Measurements from ENCODE around the gene BRI3BP. TPM values are rescaled to one million over a fixed set of nuclear protein-coding genes. Genes with fewer than 3 reads are reported as not detected.
A peak's percentile ranks its signal among the peaks of the same experiment; 100 is the strongest.
"Not testable (repeated sequence)": the region's sequence is repeated elsewhere in the genome, so short reads cannot be mapped to it uniquely, and the experiment has no call there.

Gene BRI3BP
- total RNA-seq, 8 experiments from 2014 or later, result 2.4 to 16.0 (median 4.2) TPM

DNA sequence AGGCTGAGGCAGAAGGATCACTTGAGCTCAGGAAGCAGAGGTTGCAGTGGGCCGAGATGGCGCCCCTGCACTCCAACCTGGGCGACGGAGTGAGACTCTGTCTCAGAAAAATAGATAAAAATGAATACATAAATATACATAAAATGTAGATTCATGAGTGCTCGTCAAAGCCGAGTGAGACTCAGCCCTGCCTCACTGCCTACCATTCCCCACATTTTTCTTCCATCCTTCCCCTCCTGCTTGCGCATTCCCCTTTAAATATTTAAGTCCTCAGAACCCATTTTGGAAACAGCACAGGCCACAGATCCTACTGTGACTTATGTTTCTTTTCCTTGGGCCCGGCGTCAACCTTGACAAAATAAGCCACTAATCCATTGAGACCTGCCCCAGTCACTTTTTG is 39.8 kb downstream of the BRI3BP start:
- Histone ChIP-seq H3K27ac (no peak overlapping the region), H3K4me1 (replicated peaks in 1 of 2) (no peaks in the 10 kb centered on the region), H3K4me3 (no peak overlapping the region)
- WGBS, 10 experiments, result 48 to 94% (median 89%) methylated on average over 2 to 9 of the region's 9 CpGs; no CpG with 5 or more reads in 1 of the 10 experiments
- peak in 1 of 8 experiments; percentile 67 for ATAC-seq (replicated peaks in 6 of 8)
- in situ Hi-C loops (cut with MboI; ENCODE audit: low pct_unique_long_range_greater_than_20kb in 2 of 9, low sequenced_read_pairs in 9 of 9, unreplicated experiment in 9 of 9), result no loop called here

GRCh38 chr12:125038976-125039625 is 45.7 kb downstream of the BRI3BP start:
- in situ Hi-C loops (cut with MboI; ENCODE audit: low pct_unique_long_range_greater_than_20kb in 2 of 9, low sequenced_read_pairs in 9 of 9, unreplicated experiment in 9 of 9), result no loop called here
- Histone ChIP-seq H3K4me3 (no peak overlapping the region), H3K4me1 (replicated peaks in 1 of 2) (no peaks in the 10 kb centered on the region), H3K27ac (no peak overlapping the region)
- ATAC-seq (replicated peaks in 6 of 8), result no peak
- 0 to 87% (median 60%) methylated on average over 1 to 5 of the region's 6 CpGs for WGBS, 10 experiments

GRCh38 chr12:125049093-125049458 is 55.6 kb downstream of the BRI3BP start:
- Histone ChIP-seq H3K27ac (no peak overlapping the region), H3K4me3 (peak overlapping the region in 1 of 5 donors; percentile 30), H3K4me1 (replicated peaks in 1 of 2) (no peaks in the 10 kb centered on the region)
- peak in 6 of 8 experiments; percentile 3 to 44 (median 26) for ATAC-seq (replicated peaks in 6 of 8)
- WGBS, 10 experiments, result 13 to 100% (median 95%) methylated on average over 1 to 10 of the region's 15 CpGs; no CpG with 5 or more reads in 3 of the 10 experiments
- in situ Hi-C loops (cut with MboI; ENCODE audit: low pct_unique_long_range_greater_than_20kb in 2 of 9, low sequenced_read_pairs in 9 of 9, unreplicated experiment in 9 of 9), result no loop called here

DNA sequence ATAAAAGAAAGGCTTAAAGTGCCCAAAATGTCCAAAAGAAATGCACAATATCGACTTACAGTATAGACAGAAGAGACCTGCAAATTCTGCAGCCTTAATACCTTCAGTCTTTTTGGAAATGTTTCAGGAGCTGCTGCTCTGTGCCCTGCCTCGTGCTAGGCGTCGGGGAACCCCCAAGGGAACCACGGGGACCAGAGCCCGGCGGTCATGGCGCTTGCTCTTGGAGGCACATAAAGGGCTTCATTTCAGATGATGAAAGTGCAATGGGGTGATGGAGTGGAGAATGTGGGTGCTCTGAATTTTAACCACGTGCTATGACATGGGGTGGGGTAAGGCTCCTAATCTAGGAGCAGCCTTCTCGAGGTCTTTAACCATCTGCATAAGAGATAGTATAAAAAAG is 57.0 kb downstream of the BRI3BP start:
- WGBS, 10 experiments, result 82 to 98% (median 86%) methylated on average over 3 to 10 of the region's 10 CpGs; no CpG with 5 or more reads in 1 of the 10 experiments
- Histone ChIP-seq H3K27ac (no peak overlapping the region), H3K4me1 (replicated peaks in 1 of 2) (no peaks in the 10 kb centered on the region), H3K4me3 (no peak overlapping the region)
- in situ Hi-C loops (cut with MboI; ENCODE audit: low pct_unique_long_range_greater_than_20kb in 2 of 9, low sequenced_read_pairs in 9 of 9, unreplicated experiment in 9 of 9), result no loop called here
- ATAC-seq (replicated peaks in 6 of 8), result no peak

DNA sequence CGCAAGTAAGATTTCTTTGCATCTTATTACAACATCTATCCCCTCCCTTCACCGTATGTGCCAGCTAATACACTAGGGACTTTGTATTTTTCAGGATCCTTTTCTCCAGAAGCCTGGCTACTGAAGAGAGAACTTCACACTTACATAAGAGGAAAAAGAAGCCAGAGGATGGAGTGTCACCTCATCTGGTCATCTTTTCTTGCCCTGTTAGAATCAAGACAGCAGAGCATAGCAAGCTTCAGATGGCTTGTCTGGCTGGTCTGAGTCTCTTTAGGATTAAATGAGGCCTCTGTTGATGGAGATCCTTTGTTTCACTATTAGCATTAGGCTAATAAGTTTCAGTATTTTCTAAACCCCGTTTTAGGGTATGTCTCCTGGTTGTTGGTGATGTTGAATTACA is 57.4 kb downstream of the BRI3BP start:
- no peak overlapping the region for H3K4me3 ChIP-seq
- H3K4me1 ChIP-seq (replicated peaks in 1 of 2), result no peaks in the 10 kb centered on the region
- WGBS, 10 experiments, result 40 to 100% (median 72%) methylated on average over 1 to 3 of the region's 3 CpGs; no CpG with 5 or more reads in 1 of the 10 experiments
- no peak for ATAC-seq (replicated peaks in 6 of 8)
- in situ Hi-C loops (cut with MboI; ENCODE audit: low pct_unique_long_range_greater_than_20kb in 2 of 9, low sequenced_read_pairs in 9 of 9, unreplicated experiment in 9 of 9), result no loop called here
- no peak overlapping the region for H3K27ac ChIP-seq

GRCh38 chr12:125053821-125054220 is 60.4 kb downstream of the BRI3BP start:
- ATAC-seq (replicated peaks in 6 of 8), result peak in 1 of 8 experiments; percentile 42
- Histone ChIP-seq H3K4me1 (replicated peaks in 1 of 2) (no peaks in the 10 kb centered on the region), H3K27ac (no peak overlapping the region), H3K4me3 (no peak overlapping the region)
- in situ Hi-C loops (cut with MboI; ENCODE audit: low pct_unique_long_range_greater_than_20kb in 2 of 9, low sequenced_read_pairs in 9 of 9, unreplicated experiment in 9 of 9), result no loop called here
- WGBS, 10 experiments, result 0 to 85% (median 80%) methylated on average over 1 to 8 of the region's 8 CpGs; no CpG with 5 or more reads in 4 of the 10 experiments

- 0 to 94% (median 80%) methylated on average over 1 to 9 of the region's 9 CpGs for WGBS, 10 experiments
- H3K4me3 ChIP-seq, result no peak overlapping the region
- ATAC-seq (replicated peaks in 6 of 8), result no peak
- H3K27ac ChIP-seq, result no peak overlapping the region
- in situ Hi-C loops (cut with MboI; ENCODE audit: low pct_unique_long_range_greater_than_20kb in 2 of 9, low sequenced_read_pairs in 9 of 9, unreplicated experiment in 9 of 9), result no loop called here
- H3K4me1 ChIP-seq (replicated peaks in 1 of 2), result no peaks in the 10 kb centered on the region
Measured at GRCh38 chr12:125055591-125055990, 62.1 kb downstream of the BRI3BP start.

- Histone ChIP-seq H3K4me3 (no peak overlapping the region), H3K4me1 (replicated peaks in 1 of 2) (no peaks in the 10 kb centered on the region), H3K27ac (no peak overlapping the region)
- in situ Hi-C loops (cut with MboI; ENCODE audit: low pct_unique_long_range_greater_than_20kb in 2 of 9, low sequenced_read_pairs in 9 of 9, unreplicated experiment in 9 of 9), result no loop called here
- WGBS, 10 experiments, result 68 to 100% (median 92%) methylated on average over 2 to 12 of the region's 14 CpGs; no CpG with 5 or more reads in 3 of the 10 experiments
- no peak for ATAC-seq (replicated peaks in 6 of 8)
Measured at GRCh38 chr12:125056306-125056705, 62.9 kb downstream of the BRI3BP start.

DNA sequence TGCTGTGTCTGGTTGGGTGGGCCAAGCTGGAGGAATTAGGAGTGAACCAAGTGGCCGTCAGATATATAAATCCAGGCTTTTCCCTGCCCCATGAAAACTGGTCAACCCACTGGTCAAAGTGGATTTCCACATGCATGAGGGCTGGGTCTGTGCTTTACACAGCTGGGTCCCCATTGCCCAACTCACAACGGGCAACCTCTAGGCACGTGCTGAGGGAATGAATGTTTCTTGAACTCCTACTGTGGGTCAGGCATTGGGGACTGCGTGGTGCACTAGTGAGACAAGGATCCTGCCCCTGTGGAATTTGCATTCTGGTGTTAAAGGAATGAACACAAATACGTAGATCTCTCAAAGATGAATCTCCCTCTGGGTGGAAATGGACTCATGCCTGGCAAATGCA is 64.3 kb downstream of the BRI3BP start:
- H3K4me1 ChIP-seq (replicated peaks in 1 of 2), result no peaks in the 10 kb centered on the region
- in situ Hi-C loops (cut with MboI; ENCODE audit: low pct_unique_long_range_greater_than_20kb in 2 of 9, low sequenced_read_pairs in 9 of 9, unreplicated experiment in 9 of 9), result no loop called here
- no peak for ATAC-seq (replicated peaks in 6 of 8)
- no peak overlapping the region for H3K27ac ChIP-seq
- H3K4me3 ChIP-seq, result no peak overlapping the region
- 58 to 87% (median 60%) methylated on average over 2 to 5 of the region's 5 CpGs; no CpG with 5 or more reads in 7 of the 10 experiments for whole genome bisulfite sequencing, 10 experiments

DNA sequence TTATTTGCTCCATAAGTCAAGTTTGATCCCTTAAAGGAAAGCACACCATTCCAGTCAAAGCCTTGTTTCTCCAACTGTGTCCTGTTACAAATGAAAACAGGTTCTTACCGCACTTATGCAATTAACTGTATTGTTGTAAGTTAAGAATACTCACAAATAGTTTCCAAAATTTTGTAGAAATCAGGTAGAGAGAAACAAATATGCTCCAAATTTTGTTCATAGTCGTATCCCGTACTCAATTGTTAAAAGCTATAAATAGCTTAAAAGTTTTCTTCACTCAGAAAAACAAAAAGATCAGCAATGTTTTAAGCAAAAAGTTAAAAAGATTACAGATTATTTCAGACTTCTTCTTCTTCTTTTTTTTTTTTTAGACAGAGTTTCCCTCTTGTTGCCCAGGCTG is 67.8 kb downstream of the BRI3BP start:
- H3K4me1 ChIP-seq (replicated peaks in 1 of 2), result peaks cover 2 to 4% of the 10 kb centered on the region in 2 donors
- WGBS, 10 experiments, result 81 to 100% (median 97%) methylated on average over 2 to 3 of the region's 3 CpGs; no CpG with 5 or more reads in 1 of the 10 experiments
- ATAC-seq (replicated peaks in 6 of 8), result no peak
- in situ Hi-C loops (cut with MboI; ENCODE audit: low pct_unique_long_range_greater_than_20kb in 2 of 9, low sequenced_read_pairs in 9 of 9, unreplicated experiment in 9 of 9), result no loop called here
- H3K27ac ChIP-seq, result no peak overlapping the region
- H3K4me3 ChIP-seq, result no peak overlapping the region

- H3K27ac ChIP-seq; ATAC-seq (replicated peaks in 6 of 8); H3K4me3 ChIP-seq; in situ Hi-C loops (cut with MboI; ENCODE audit: low pct_unique_long_range_greater_than_20kb in 2 of 9, low sequenced_read_pairs in 9 of 9, unreplicated experiment in 9 of 9): not testable (repeated sequence)
- peaks cover 7 to 12% of the 10 kb centered on the region in 2 donors for H3K4me1 ChIP-seq (replicated peaks in 1 of 2)
- 78 to 100% (median 90%) methylated on average over 1 to 4 of the region's 4 CpGs for WGBS, 10 experiments
Measured at GRCh38 chr12:125063522-125063921, 70.1 kb downstream of the BRI3BP start.

- Histone ChIP-seq H3K4me1 (replicated peaks in 1 of 2) (peaks cover 7 to 12% of the 10 kb centered on the region in 2 donors), H3K27ac (no peak overlapping the region), H3K4me3 (peak overlapping the region; percentile 73 to 99 (median 87))
- WGBS, 10 experiments, result 17 to 90% (median 52%) methylated on average over 1 to 5 of the region's 5 CpGs
- ATAC-seq (replicated peaks in 6 of 8), result no peak
- in situ Hi-C loops (cut with MboI; ENCODE audit: low pct_unique_long_range_greater_than_20kb in 2 of 9, low sequenced_read_pairs in 9 of 9, unreplicated experiment in 9 of 9), result no loop called here
Measured at GRCh38 chr12:125064492-125064891, 71.0 kb downstream of the BRI3BP start.

DNA sequence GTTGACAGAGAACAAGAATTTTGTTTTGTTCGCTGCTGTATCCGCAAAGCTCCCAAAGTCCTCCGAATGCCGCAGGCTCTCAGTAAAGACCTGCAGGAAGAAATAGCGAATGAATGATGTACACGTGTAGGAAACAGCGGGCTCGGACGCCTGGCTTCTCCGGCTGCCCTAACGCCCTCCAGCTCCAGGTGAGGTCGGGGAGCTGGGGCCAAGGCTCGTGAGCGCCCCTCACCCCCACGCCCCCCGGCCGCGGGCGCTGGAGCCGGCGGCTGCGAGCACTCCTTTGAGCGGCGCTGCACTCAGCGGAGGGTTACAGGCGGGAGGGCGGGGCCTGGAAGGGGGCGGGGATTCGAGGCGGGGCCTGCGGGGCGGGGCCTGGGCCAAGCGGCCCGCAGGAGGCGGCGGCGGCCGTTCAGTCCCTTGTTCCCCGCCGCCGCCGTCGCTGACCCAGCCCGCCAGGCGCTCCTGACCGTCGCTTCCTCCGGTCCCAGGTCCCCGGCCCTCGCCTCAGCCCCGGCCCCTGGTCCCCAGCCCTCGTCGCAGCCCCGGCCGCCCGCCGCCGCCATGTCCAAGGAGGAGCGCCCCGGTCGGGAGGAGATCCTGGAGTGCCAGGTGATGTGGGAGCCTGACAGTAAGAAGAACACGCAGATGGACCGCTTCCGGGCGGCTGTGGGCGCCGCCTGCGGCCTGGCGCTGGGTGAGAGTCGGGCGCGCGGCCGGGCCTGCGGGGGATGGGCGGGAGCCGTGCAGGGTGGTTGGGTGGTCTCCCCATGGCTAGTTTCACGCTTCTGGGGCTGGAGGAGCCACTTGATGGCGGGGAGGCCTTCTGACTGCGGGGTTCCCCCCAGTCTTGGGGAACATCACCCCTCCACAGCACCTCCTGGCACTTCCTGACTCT is 71.8 kb downstream of the BRI3BP start, which contains the start of gene AACS:
TSS of gene AACS (plus strand) at position 415 of the 898 bp plus-strand sequence. CDS start at position 565, 150 bp downstream.
- WGBS, 10 experiments, result 0 to 3% (median 0%) methylated on average over 2 to 11 of the region's 80 CpGs; no CpG with 5 or more reads in 4 of the 10 experiments
- Histone ChIP-seq H3K4me3 (peak within 1 kb of the TSS; percentile 73 to 99 (median 87)), H3K27ac (peak within 1 kb of the TSS; percentile 78 to 81), H3K4me1 (replicated peaks in 1 of 2) (peaks cover 7 to 12% of the 10 kb centered on the region in 2 donors)
- in situ Hi-C loops (cut with MboI; ENCODE audit: low pct_unique_long_range_greater_than_20kb in 2 of 9, low sequenced_read_pairs in 9 of 9, unreplicated experiment in 9 of 9), result no loop called here
- ATAC-seq (replicated peaks in 6 of 8), result peak; percentile 90 to 96 (median 94)

All from motor neuron (in vitro differentiated cells).